K562 (cell line): Measurements from ENCODE around the gene GORASP1. TPM values are rescaled to one million over a fixed set of nuclear protein-coding genes. Genes with fewer than 3 reads are reported as not detected.

Experiments
- ATAC-seq: fragments of 200-7000 bp; cut with Tn5 transposase; 3 replicates; pipeline ENCODE4 v1.9.1; 2020; ENCODE audit warnings: moderate library complexity
- BruUV-seq: library from RNA; stranded (reverse); fragments of 400-500 nt; replicated peaks from 2 replicates; lab custom pipeline; 2021; lab: Mats Ljungman, UMichigan
- CTCF ChIA-PET: fragments of 300-600 bp; formaldehyde crosslinking; extraction: SDS; loops from one replicate; lab custom pipeline; 2021; ENCODE audit warnings: low intra/inter-chr PET ratio; lab: Yijun Ruan, JAX
- POLR2A ChIA-PET: fragments of 300-600, 350-650 bp; sonication (Branson Sonifier 250); formaldehyde crosslinking; extraction: SDS; loops from one replicate; lab custom pipeline; 2021; ENCODE audit warnings: antibody characterized with exemption, inconsistent platforms; lab: Yijun Ruan, JAX
- DNase-seq, 4 experiments: peaks; one replicate each; pipeline versions ENCODE4 v3.0.0 to v3.0.0-alpha.2; 2011 to 2018; ENCODE audit warnings: low spot score in 3 of 4, mixed read lengths in 3 of 4; ENCODE audit errors: extremely low read depth in 1 of 4
- FAIRE-seq: peaks from 2 replicates; lab custom pipeline; 2011; peaks lifted over from hg19 to GRCh38; lab: Jason Lieb, UNC
- H2AFZ ChIP-seq: 2 replicates; pipeline ENCODE4 v1.6.0; 2011; ENCODE audit warnings: low read depth, low read length, control low read depth, inconsistent platforms
- H3K27ac ChIP-seq: fragments of 200-600 bp; 3 replicates; pipeline ENCODE4 v1.8.0; 2011; ENCODE audit warnings: low read depth, mild to moderate bottlenecking, control low read depth, inconsistent platforms, low read length, moderate library complexity, mixed read lengths; ENCODE audit errors: extremely low read depth
- H3K27me3 ChIP-seq, 2 experiments: fragments of 300-600 bp in 1 of 2; 2 replicates in 1 of 2; 3 replicates in 1 of 2; pipeline versions ENCODE4 v1.6.0 to v1.8.0; 2011; ENCODE audit warnings: inconsistent platforms in 2 of 2, low read length in 2 of 2, mild to moderate bottlenecking in 1 of 2, mixed read lengths in 1 of 2, moderate library complexity in 1 of 2; ENCODE audit not compliant: control insufficient read depth in 2 of 2, insufficient read depth in 2 of 2
- H3K36me3 ChIP-seq: fragments of 300-600 bp; 3 replicates; pipeline ENCODE4 v1.8.0; 2011; ENCODE audit warnings: mild to moderate bottlenecking, low read length, inconsistent platforms; ENCODE audit not compliant: control insufficient read depth, insufficient read depth
- H3K4me1 ChIP-seq, 2 experiments: fragments of 200-600 bp in 1 of 2; replicated peaks in 1 of 2; 2 replicates in 1 of 2; 3 replicates in 1 of 2; pipeline versions ENCODE4 v1.5.1 to v1.8.0; 2011; ENCODE audit warnings: inconsistent platforms in 2 of 2, low read length in 2 of 2, mild to moderate bottlenecking in 1 of 2, mixed read lengths in 1 of 2, moderate library complexity in 1 of 2; ENCODE audit not compliant: control insufficient read depth in 2 of 2, insufficient read depth in 2 of 2
- H3K4me2 ChIP-seq: 2 replicates; pipeline ENCODE4 v1.6.1; 2011; ENCODE audit warnings: low read length, control low read depth, inconsistent platforms, mixed read lengths; ENCODE audit not compliant: insufficient read depth
- H3K4me3 ChIP-seq: fragments of 200-600 bp; sonication (generic), shearing (Covaris generic); 2 replicates; pipeline ENCODE4 v1.5.1; 2016; ENCODE audit warnings: control low read depth, inconsistent platforms
- H3K79me2 ChIP-seq: fragments of 200-600 bp; 3 replicates; pipeline ENCODE4 v1.8.0; 2011; ENCODE audit warnings: low read length, inconsistent platforms; ENCODE audit not compliant: control insufficient read depth, insufficient read depth
- H3K9ac ChIP-seq, 2 experiments: 2 replicates each; pipeline versions ENCODE4 v1.6.0 to v1.6.1; 2011; ENCODE audit warnings: low read depth in 2 of 2, low read length in 2 of 2, control low read depth in 1 of 2, inconsistent platforms in 1 of 2, mild to moderate bottlenecking in 1 of 2, mixed read lengths in 1 of 2; ENCODE audit not compliant: insufficient read depth in 1 of 2
- H3K9me1 ChIP-seq: one replicate; pipeline ENCODE4 v1.6.0; 2011; ENCODE audit warnings: inconsistent platforms, mild to moderate bottlenecking, low read length, moderate library complexity; ENCODE audit not compliant: control insufficient read depth, insufficient read depth
- H3K9me3 ChIP-seq: replicated peaks from 2 replicates; pipeline ENCODE4 v1.5.1; 2011; ENCODE audit warnings: low read depth, low read length, inconsistent platforms; ENCODE audit not compliant: control insufficient read depth, insufficient read depth
- H4K20me1 ChIP-seq: replicated peaks from 2 replicates; pipeline ENCODE4 v1.6.1; 2011; ENCODE audit warnings: low read length, inconsistent platforms, mixed read lengths; ENCODE audit not compliant: control insufficient read depth, insufficient read depth
- CREB5 ChIP-seq: fragments of 250-450 bp; sonication (Bioruptor Pico); IDR thresholded peaks from 2 replicates; pipeline ENCODE4 v1.5.0; 2020; ENCODE audit warnings: mild to moderate bottlenecking
- DMBX1 ChIP-seq: fragments of 250-450 bp; sonication (Bioruptor Pico); IDR thresholded peaks from 2 replicates; pipeline ENCODE4 v1.8.0; 2022; ENCODE audit warnings: inconsistent platforms, mild to moderate bottlenecking, moderate library complexity, borderline replicate concordance
- FOXA3 ChIP-seq, 2 experiments: fragments of 450-650 bp in 1 of 2; sonication (generic) in 1 of 2; formaldehyde crosslinking; IDR thresholded peaks in 1 of 2; conservative IDR thresholded peaks in 1 of 2; 2 replicates each; pipeline versions ENCODE4 v1.4.0 to v1.8.0; 2020 to 2022; ENCODE audit warnings: mild to moderate bottlenecking in 2 of 2, missing genetic modification reagents in 1 of 2
- GABPB2 ChIP-seq: fragments of 250-450 bp; sonication (Bioruptor Pico); conservative IDR thresholded peaks from 2 replicates; pipeline ENCODE4 v1.5.1; 2021; ENCODE audit warnings: mild to moderate bottlenecking
- HDAC6 ChIP-seq: IDR thresholded peaks from 2 replicates; pipeline ENCODE4 v1.6.1; 2012; ENCODE audit warnings: low read depth, mild to moderate bottlenecking, control low read depth, inconsistent platforms, low read length, moderate library complexity
- HOXB6 ChIP-seq: fragments of 250-450 bp; sonication (Bioruptor Pico); IDR thresholded peaks from 2 replicates; pipeline ENCODE4 v1.5.1; 2022; ENCODE audit warnings: mild to moderate bottlenecking, borderline replicate concordance
- KHSRP ChIP-seq: fragments of 450-650 bp; IDR thresholded peaks from 2 replicates; pipeline ENCODE4 v1.6.1; 2017
- PHF8 ChIP-seq: fragments of 200-600 bp; sonication (generic); IDR thresholded peaks from 2 replicates; pipeline ENCODE4 v1.6.1; 2012; ENCODE audit warnings: mixed run types, mild to moderate bottlenecking, inconsistent platforms, low read length, moderate library complexity, borderline replicate concordance
- PRDM10 ChIP-seq: fragments of 450-650 bp; IDR thresholded peaks from 2 replicates; pipeline ENCODE4 v1.6.1; 2018; ENCODE audit not compliant: partially characterized antibody
- PYGO2 ChIP-seq: fragments of 450-650 bp; IDR thresholded peaks from 2 replicates; pipeline ENCODE4 v1.6.1; 2016; ENCODE audit warnings: mild to moderate bottlenecking, missing genetic modification characterization, moderate library complexity, missing compliant biosample characterization
- RFX1 ChIP-seq: fragments of 450-650 bp; IDR thresholded peaks from 2 replicates; pipeline ENCODE4 v1.6.1; 2016; ENCODE audit warnings: mild to moderate bottlenecking, moderate library complexity
- SMAD2 ChIP-seq: fragments of 150-350 bp; IDR thresholded peaks from 2 replicates; pipeline ENCODE4 v1.6.1; 2014; ENCODE audit warnings: low read depth, mild to moderate bottlenecking, low read length
- WGBS: fragments of 100-300 bp; shearing (Covaris generic); methylation state at CpG from one replicate; pipeline ENCODE4 v1.1.6; 2016; ENCODE audit warnings: low coverage, mixed read lengths; ENCODE audit not compliant: insufficient coverage; ENCODE audit errors: missing lambda C conversion rate; 5-methylcytosine and 5-hydroxymethylcytosine counted together
- in situ Hi-C: fragments of 300-500 bp; cut with MboI; formaldehyde crosslinking; loops from 4 replicates; pipeline ENCODE4 v1.15.0; 2018; ENCODE audit warnings: inconsistent platforms, mixed read lengths
- intact Hi-C: fragments of 100-400 bp; cut with micrococcal nuclease; formaldehyde crosslinking; loops from 2 replicates; pipeline ENCODE4 v1.14.2; 2022
- polyA plus RNA-seq, 8 experiments: library from polyadenylated mRNA; depleted of rRNA in 4 of 8; stranded (reverse) in 5 of 8; unstranded in 3 of 8; fragments of >200 nt; fragmentation: Nextera tagmentation in 2 of 8; fragmentation: Illumina TruSeq in 1 of 8; extraction: Ambion mirVana in 2 of 8; extraction: Trizol in 1 of 8; gene quantifications; 2 replicates each; pipeline versions ENCODE4 v1.2.1 to v1.2.3, GENCODE V29; 2011 to 2014; ENCODE audit warnings: inconsistent platforms in 1 of 8, missing spikeins in 1 of 8
- total RNA-seq, 7 experiments: library from RNA; depleted of rRNA in 6 of 7; stranded (reverse); fragments of >200 nt in 6 of 7; fragmentation: Illumina TruSeq in 2 of 7; extraction: Trizol in 2 of 7; gene quantifications; 2 replicates each; pipeline versions ENCODE4 v1.2.1 to v1.2.3, GENCODE V29; 2011 to 2021; ENCODE audit warnings: low replicate concordance in 1 of 7
- TF ChIP-seq, protein P1 (sequence below), 2 experiments: fragments of 450-650 bp; IDR thresholded peaks; 2 replicates each; pipeline ENCODE4 v1.6.1; 2016
- TF ChIP-seq, protein P2 (sequence below): fragments of 450-650 bp; IDR thresholded peaks from 2 replicates; pipeline ENCODE4 v1.6.1; 2017; ENCODE audit warnings: antibody characterized with exemption

Gene GORASP1
- total and polyA plus RNA-seq, 9 of the 15 experiments (the other 6 are each of a cell fraction or from before 2014, with no cell fraction given) = 8.4 to 87.9 (median 67.6) TPM

GRCh38 chr3:39130026-39130425 is 22.6 kb upstream of the GORASP1 start:
- BruUV-seq = no TSS peak
- in situ Hi-C loops = no loop called here
- TF ChIP-seq HOXB6 (CRISPR knock-in tag) = no peak
- TF ChIP-seq, protein P1, sequence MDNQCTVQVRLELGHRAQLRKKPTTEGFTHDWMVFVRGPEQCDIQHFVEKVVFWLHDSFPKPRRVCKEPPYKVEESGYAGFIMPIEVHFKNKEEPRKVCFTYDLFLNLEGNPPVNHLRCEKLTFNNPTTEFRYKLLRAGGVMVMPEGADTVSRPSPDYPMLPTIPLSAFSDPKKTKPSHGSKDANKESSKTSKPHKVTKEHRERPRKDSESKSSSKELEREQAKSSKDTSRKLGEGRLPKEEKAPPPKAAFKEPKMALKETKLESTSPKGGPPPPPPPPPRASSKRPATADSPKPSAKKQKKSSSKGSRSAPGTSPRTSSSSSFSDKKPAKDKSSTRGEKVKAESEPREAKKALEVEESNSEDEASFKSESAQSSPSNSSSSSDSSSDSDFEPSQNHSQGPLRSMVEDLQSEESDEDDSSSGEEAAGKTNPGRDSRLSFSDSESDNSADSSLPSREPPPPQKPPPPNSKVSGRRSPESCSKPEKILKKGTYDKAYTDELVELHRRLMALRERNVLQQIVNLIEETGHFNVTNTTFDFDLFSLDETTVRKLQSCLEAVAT (IDR thresholded peaks at IDR 0.05) = no peak
- TF ChIP-seq RFX1 = no peak
- no peak for TF ChIP-seq HDAC6
- no peak for TF ChIP-seq CREB5 (CRISPR knock-in tag)
- TF ChIP-seq PYGO2 (tag) = no peak
- no peak for TF ChIP-seq SMAD2
- TF ChIP-seq, protein P2, sequence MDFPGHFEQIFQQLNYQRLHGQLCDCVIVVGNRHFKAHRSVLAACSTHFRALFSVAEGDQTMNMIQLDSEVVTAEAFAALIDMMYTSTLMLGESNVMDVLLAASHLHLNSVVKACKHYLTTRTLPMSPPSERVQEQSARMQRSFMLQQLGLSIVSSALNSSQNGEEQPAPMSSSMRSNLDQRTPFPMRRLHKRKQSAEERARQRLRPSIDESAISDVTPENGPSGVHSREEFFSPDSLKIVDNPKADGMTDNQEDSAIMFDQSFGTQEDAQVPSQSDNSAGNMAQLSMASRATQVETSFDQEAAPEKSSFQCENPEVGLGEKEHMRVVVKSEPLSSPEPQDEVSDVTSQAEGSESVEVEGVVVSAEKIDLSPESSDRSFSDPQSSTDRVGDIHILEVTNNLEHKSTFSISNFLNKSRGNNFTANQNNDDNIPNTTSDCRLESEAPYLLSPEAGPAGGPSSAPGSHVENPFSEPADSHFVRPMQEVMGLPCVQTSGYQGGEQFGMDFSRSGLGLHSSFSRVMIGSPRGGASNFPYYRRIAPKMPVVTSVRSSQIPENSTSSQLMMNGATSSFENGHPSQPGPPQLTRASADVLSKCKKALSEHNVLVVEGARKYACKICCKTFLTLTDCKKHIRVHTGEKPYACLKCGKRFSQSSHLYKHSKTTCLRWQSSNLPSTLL = no peak
- no peak for TF ChIP-seq GABPB2 (CRISPR knock-in tag)
- no peak for TF ChIP-seq FOXA3 (CRISPR knock-in tag; conservative IDR thresholded peaks at IDR 0.05 in 1 of 2, IDR thresholded peaks at IDR 0.05 in 1 of 2)
- TF ChIP-seq PRDM10 = no peak
- TF ChIP-seq KHSRP = no peak
- TF ChIP-seq DMBX1 (CRISPR knock-in tag) = no peak
- TF ChIP-seq PHF8 = no peak

More at GRCh38 chr3:39130026-39130425, 22.6 kb upstream of the GORASP1 start:
- Histone ChIP-seq H3K4me1 (no peaks in the 10 kb centered on the region), H3K27ac (no peak overlapping the region), H3K9ac (no peak overlapping the region), H3K36me3 (no peaks in the 10 kb centered on the region), H3K79me2 (no peaks in the 10 kb centered on the region), H3K4me2 (no peak overlapping the region), H3K27me3 (peaks cover 0 to 5% of the 10 kb centered on the region in 2 experiments; a peak in 1 of 5 replicates), H2AFZ (no peak overlapping the region), H3K9me1 (no peaks in the 10 kb centered on the region), H4K20me1 (no peaks in the 10 kb centered on the region), H3K4me3 (no peak overlapping the region), H3K9me3 (no peaks in the 10 kb centered on the region)
- 36% methylated on average over 6 of the region's 6 CpGs for WGBS
- CTCF ChIA-PET = no interaction called here
- DNase-seq (no peak), ATAC-seq (no peak), FAIRE-seq (no peak)
- POLR2A ChIA-PET = interaction anchor here (0.7 to 1.8 kb wide), 3 partner anchors 12 to 24 kb away, joined by 3 to 4 read pairs (median 3); no protein-coding TSS in a partner anchor
- intact Hi-C loops = no loop called here
